MCF 10A (cell line): ENCODE data around the gene LIME1. TPM values are rescaled to one million over a fixed set of nuclear protein-coding genes. Genes with fewer than 3 reads are reported as not detected.

Experiments
- BruUV-seq: library from RNA; stranded (reverse); fragments of 400-500 nt; replicated peaks from 2 replicates; lab custom pipeline; 2021; lab: Mats Ljungman, UMichigan
- CTCF ChIA-PET: fragments of 300-600 bp; sonication (Branson Sonifier 250); formaldehyde crosslinking; extraction: SDS; loops from one replicate; lab custom pipeline; 2021; ENCODE audit warnings: antibody characterized with exemption, inconsistent platforms; lab: Yijun Ruan, JAX
- POLR2A ChIA-PET: fragments of 300-600, 350-650 bp; sonication (Branson Sonifier 250); formaldehyde crosslinking; extraction: SDS; loops from one replicate; lab custom pipeline; 2020; ENCODE audit warnings: antibody characterized with exemption, inconsistent platforms; lab: Yijun Ruan, JAX
- DNase-seq: peaks from one replicate; pipeline ENCODE4 v3.0.0-alpha.2; 2018; ENCODE audit not compliant: unreplicated experiment
- H3K27ac Mint-ChIP-seq: one replicate; pipeline ENCODE4 v1.8.0; 2022; ENCODE audit warnings: mild to moderate bottlenecking, low read depth, mixed read lengths; ENCODE audit not compliant: unreplicated experiment
- H3K27me3 Mint-ChIP-seq: one replicate; pipeline ENCODE4 v1.8.0; 2022; ENCODE audit warnings: mixed read lengths; ENCODE audit not compliant: insufficient read depth, unreplicated experiment
- H3K36me3 Mint-ChIP-seq: one replicate; pipeline ENCODE4 v1.8.0; 2022; ENCODE audit warnings: mild to moderate bottlenecking, moderate library complexity, mixed read lengths; ENCODE audit not compliant: insufficient read depth, unreplicated experiment
- H3K4me1 Mint-ChIP-seq: one replicate; pipeline ENCODE4 v1.8.0; 2022; ENCODE audit warnings: mixed read lengths; ENCODE audit not compliant: insufficient read depth, unreplicated experiment
- H3K4me3 Mint-ChIP-seq: one replicate; pipeline ENCODE4 v1.8.0; 2022; ENCODE audit warnings: mild to moderate bottlenecking, moderate library complexity, mixed read lengths; ENCODE audit not compliant: unreplicated experiment
- H3K9me3 Mint-ChIP-seq: one replicate; pipeline ENCODE4 v1.8.0; 2022; ENCODE audit warnings: mixed read lengths; ENCODE audit not compliant: unreplicated experiment
- CTCF ChIP-seq: fragments of 200-600 bp; IDR thresholded peaks from one replicate; pipeline ENCODE4 v1.8.0; 2022; ENCODE audit warnings: antibody characterized with exemption, mild to moderate bottlenecking; ENCODE audit not compliant: unreplicated experiment
- intact Hi-C: fragments of 100-400 bp; cut with micrococcal nuclease; formaldehyde crosslinking; loops from 2 replicates; pipeline ENCODE4 v1.14.1; 2022
- total RNA-seq: library from RNA; stranded (reverse); gene quantifications from 2 replicates; pipeline ENCODE4 v1.2.3, GENCODE V29; 2022

Gene LIME1
- total RNA-seq, 1 experiment from 2014 or later: 10.1 TPM

- Mint-ChIP-seq H3K36me3 (peaks cover 63% of the 10 kb centered on the region), H3K27me3 (no peaks in the 10 kb centered on the region), H3K4me1 (peaks cover 17% of the 10 kb centered on the region), H3K9me3 (no peaks in the 10 kb centered on the region), H3K4me3 (peak overlapping the region; percentile 72), H3K27ac (peak overlapping the region; percentile 51)
- ChIA-PET POLR2A (interaction anchor here (1.3 to 5.4 kb wide), 6 partner anchors 11 to 260 kb away, joined by 3 to 79 read pairs (median 18); partner anchors contain the start of genes ARFRP1, PPDPF, TPD52L2 and UCKL1), CTCF (interaction anchor here (1.2 kb wide), 1 partner anchor 10 kb away, joined by 4 read pairs; no protein-coding TSS in a partner anchor)
- no TSS peak for BruUV-seq
- DNase-seq: peak; percentile 90
- intact Hi-C loops: loop anchor here (2.0 to 5.0 kb wide), 3 partner anchors 39 to 159 kb away; partner anchors contain the start of genes PTK6 and RTEL1
- no peak for TF ChIP-seq CTCF
Measured at GRCh38 chr20:63696306-63696627, 40.2 kb upstream of the LIME1 start.

GRCh38 chr20:63696628-63697356, 39.7 kb upstream of the LIME1 start, which contains the start of gene TNFRSF6B:
TNFRSF6B (plus strand) TSS chr20:63696652; CDS start chr20:63696768, 116 bp downstream.
- Mint-ChIP-seq H3K9me3 (no peaks in the 10 kb centered on the region), H3K27ac (peak within 1 kb of the TSS; percentile 51), H3K36me3 (peaks cover 58% of the 10 kb centered on the region), H3K4me3 (peak within 1 kb of the TSS; percentile 72), H3K4me1 (peaks cover 12% of the 10 kb centered on the region), H3K27me3 (no peaks in the 10 kb centered on the region)
- POLR2A ChIA-PET: interaction anchor here (0.9 to 5.4 kb wide), 14 partner anchors 11 to 260 kb away, joined by 3 to 79 read pairs (median 8); partner anchors contain the start of genes ARFRP1, PPDPF, PTK6 and RTEL1
- intact Hi-C loops: loop anchor here (2.0 to 5.0 kb wide), 3 partner anchors 39 to 159 kb away; partner anchors contain the start of genes PTK6 and RTEL1
- no peak for TF ChIP-seq CTCF
- BruUV-seq: TSS peak; percentile 71
- DNase-seq: peak; percentile 43
- CTCF ChIA-PET: interaction anchor here (0.6 to 1.2 kb wide), 3 partner anchors 9 to 560 kb away, joined by 4 to 5 read pairs (median 4); no protein-coding TSS in a partner anchor

GRCh38 chr20:63697357-63697867, 39.1 kb upstream of the LIME1 start:
- intact Hi-C loops: loop anchor here (2.0 to 5.0 kb wide), 3 partner anchors 40 to 160 kb away; partner anchors contain the start of genes PTK6 and RTEL1
- no peak for TF ChIP-seq CTCF
- BruUV-seq: no TSS peak
- ChIA-PET POLR2A (interaction anchor here (0.6 to 5.4 kb wide), 17 partner anchors 10 to 259 kb away, joined by 3 to 79 read pairs (median 9); partner anchors contain the start of genes ARFRP1, PPDPF, PTK6 and RTEL1), CTCF (interaction anchor here (0.6 to 2.0 kb wide), 4 partner anchors 9 to 559 kb away, joined by 4 to 7 read pairs (median 4); partner anchors contain the start of genes ARFRP1 and ZGPAT)
- H3K27me3 Mint-ChIP-seq: no peaks in the 10 kb centered on the region
- H3K27ac Mint-ChIP-seq: peak overlapping the region; percentile 51
- peak overlapping the region; percentile 72 for H3K4me3 Mint-ChIP-seq
- peak; percentile 39 for DNase-seq
- H3K9me3 Mint-ChIP-seq: no peaks in the 10 kb centered on the region
- H3K36me3 Mint-ChIP-seq: peaks cover 59% of the 10 kb centered on the region
- H3K4me1 Mint-ChIP-seq: peaks cover 12% of the 10 kb centered on the region
